Astrocyte of the cerebellum (primary cell): Measurements from ENCODE around the gene ABCA1.
"Not testable (repeated sequence)": the region's sequence is repeated elsewhere in the genome, so short reads cannot be mapped to it uniquely, and the experiment has no call there.

ENCODE experiments used
- DNase-seq: peaks from one replicate; pipeline ENCODE4 v3.0.0-alpha.2; 2011; ENCODE audit warnings: low read depth
- H3K4me3 ChIP-seq: 2 replicates; pipeline ENCODE4 v1.5.1; 2011; ENCODE audit warnings: mild to moderate bottlenecking, low read depth, low read length, moderate library complexity
- in situ Hi-C: cut with HindIII; loops from 2 replicates; pipeline ENCODE4 v1.10.0; 2017; ENCODE audit warnings: low sequenced_read_pairs
- TF ChIP-seq, protein P1 (sequence below): IDR thresholded peaks from 2 replicates; pipeline ENCODE4 v1.5.1; 2012; ENCODE audit warnings: low read length, low read depth, moderate library complexity, mild to moderate bottlenecking; ENCODE audit errors: missing control alignments

Gene ABCA1

DNA sequence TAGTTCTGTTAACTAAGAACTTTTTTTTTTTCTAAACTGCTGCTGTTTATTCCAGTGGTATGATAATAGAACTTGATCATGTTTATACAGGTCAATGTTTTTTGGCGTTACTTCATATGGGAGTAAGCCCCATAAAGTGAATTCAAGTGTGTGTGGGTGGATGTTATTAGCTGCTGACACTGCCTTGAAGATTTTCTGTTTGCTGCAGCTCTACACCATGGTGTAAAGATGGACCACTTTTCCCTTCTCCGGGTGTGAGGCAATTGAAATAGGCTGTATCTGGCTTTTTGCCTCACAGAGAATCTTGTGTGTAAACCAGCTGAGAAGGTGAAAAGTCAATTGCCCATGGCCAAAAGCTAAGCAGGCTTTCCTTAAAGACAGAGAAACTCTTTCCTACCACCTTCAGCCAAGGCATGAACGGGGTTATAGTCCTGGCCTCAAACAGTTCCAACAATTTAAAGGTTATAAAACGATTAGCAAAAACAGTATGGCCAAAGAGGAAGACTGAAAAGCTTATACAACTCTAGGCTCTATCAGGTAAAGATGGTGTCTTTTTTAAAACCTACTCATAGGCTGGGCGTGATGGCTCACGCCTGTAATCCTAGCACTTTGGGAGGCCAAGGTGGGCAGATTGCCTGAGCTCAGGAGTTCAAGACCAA is 33.9 kb upstream of the ABCA1 start:
- TF ChIP-seq, protein P1, sequence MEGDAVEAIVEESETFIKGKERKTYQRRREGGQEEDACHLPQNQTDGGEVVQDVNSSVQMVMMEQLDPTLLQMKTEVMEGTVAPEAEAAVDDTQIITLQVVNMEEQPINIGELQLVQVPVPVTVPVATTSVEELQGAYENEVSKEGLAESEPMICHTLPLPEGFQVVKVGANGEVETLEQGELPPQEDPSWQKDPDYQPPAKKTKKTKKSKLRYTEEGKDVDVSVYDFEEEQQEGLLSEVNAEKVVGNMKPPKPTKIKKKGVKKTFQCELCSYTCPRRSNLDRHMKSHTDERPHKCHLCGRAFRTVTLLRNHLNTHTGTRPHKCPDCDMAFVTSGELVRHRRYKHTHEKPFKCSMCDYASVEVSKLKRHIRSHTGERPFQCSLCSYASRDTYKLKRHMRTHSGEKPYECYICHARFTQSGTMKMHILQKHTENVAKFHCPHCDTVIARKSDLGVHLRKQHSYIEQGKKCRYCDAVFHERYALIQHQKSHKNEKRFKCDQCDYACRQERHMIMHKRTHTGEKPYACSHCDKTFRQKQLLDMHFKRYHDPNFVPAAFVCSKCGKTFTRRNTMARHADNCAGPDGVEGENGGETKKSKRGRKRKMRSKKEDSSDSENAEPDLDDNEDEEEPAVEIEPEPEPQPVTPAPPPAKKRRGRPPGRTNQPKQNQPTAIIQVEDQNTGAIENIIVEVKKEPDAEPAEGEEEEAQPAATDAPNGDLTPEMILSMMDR, result no peak
- H3K4me3 ChIP-seq, result no peak overlapping the region
- in situ Hi-C loops, result no loop called here
- no peak for DNase-seq

DNA sequence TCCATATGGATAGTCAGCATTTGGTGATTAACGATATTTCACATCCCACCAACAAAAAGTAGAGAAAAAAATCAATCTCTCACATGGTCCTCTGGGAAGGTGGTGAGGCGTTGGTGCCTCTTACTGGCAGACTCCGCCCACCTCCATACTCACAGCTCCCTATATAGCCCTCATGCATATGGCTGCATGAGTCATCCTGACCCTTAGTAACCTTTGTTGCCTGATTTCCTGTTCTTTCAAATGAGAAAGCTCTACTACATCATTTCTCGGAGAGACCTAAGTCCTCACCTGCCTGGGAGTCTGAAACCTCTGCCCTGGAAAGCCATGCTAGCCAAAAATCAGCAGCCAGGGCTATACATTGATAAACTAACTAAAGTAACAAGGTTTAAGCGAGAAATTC is 33.3 kb upstream of the ABCA1 start:
- H3K4me3 ChIP-seq, result no peak overlapping the region
- in situ Hi-C loops, result no loop called here
- TF ChIP-seq, protein P1, result no peak
- DNase-seq, result no peak

DNA sequence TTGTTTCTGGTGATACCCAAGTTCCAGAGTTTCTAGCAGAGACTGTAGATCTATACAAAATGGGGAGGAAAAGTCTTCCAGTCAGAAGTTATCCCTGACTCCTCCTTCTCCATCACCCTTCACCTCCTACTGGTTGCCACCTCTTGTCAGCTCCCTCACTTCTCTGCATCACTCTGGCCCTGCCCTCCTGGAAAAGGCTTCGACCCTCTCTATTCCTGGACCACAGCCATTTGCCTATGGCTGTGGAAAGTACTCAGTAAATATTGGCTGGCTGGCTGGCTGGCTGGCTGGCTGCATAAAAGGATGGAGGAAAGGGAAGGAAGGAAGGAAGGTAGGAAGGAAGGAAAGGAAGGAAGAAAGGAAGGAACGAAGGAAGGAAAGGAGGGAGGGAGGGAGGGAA is 32.7 kb upstream of the ABCA1 start:
- TF ChIP-seq, protein P1, result no peak
- DNase-seq, result no peak
- in situ Hi-C loops, result no loop called here
- no peak overlapping the region for H3K4me3 ChIP-seq

DNA sequence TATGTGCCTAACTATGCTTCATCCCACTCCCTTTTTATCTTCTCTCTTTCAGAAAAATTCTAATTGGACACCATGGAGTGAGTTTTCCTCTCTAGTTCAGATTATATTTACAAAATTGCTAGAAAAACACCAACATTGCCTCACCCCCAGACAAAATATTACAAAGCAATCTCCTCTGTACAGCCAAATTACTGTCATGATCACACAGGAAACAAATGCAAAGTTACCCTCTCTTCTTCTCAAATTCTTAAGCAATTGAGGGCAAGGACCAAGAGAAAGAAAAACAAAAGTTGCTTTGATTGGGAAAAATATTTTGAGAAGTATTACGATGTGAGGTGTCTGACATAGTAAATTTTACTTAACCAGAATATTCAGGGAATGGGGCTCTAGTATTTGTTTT is 30.8 kb upstream of the ABCA1 start:
- TF ChIP-seq, protein P1, result no peak
- in situ Hi-C loops, result no loop called here
- H3K4me3 ChIP-seq, result no peak overlapping the region
- no peak for DNase-seq

DNA sequence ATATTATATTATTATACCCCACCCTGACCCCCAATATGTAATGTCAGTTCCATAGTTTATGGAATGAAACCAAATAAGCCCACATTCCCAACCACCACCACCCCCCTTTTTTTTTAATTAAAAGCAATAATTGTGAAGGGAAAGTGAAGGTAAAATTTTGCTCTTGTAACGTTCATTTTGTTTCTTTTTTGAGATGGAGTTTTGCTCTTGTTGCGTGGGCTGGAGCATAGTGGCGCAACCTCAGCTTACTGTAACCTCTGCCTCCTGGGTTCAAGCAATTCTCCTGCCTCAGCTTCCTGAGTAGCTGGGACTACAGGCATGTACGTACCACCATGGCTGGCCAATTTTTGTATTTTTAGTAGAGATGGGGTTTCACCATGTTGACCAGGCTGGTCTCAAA is 30.1 kb upstream of the ABCA1 start:
- in situ Hi-C loops, DNase-seq, H3K4me3 ChIP-seq: not testable (repeated sequence)

DNA sequence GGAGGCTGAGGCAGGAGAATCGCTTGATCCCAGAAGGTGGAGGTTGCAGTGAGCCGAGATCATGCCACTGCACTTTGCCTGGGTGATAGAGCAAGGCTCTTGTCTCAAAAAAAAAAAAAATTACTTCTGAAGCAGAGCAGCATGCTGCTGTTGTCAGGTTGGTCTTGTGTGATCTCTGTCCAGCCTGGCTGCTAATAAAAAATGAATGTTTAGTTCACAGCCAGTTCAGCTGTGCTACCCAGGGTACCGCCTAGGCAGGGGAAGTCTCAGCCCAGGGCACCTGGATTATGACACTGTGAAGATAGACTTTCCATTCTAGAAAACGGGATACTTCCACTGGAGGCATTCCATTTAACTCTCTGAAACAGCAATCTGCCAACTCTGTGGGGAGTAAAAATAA is 23.5 kb upstream of the ABCA1 start:
- TF ChIP-seq, protein P1, result no peak
- in situ Hi-C loops, result no loop called here
- DNase-seq, result no peak
- H3K4me3 ChIP-seq, result no peak overlapping the region

DNA sequence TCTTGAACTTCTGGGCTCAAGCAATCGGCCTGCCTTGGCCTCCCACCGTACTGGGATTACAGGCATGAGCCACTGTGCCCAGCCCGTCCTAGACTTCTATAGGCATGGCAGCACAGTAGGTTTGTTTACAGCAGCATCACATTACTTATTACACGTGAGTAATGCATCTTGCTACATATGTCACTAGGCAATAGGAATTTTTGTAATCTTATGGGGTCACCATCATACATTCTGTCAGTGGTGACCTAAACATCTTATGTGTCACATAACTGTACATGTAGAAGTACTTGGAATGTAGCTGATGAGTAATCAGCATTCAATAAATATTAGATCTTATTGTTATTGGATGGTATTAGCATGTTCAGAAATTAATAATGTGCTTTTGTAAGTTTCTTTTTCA is 22.9 kb upstream of the ABCA1 start:
- in situ Hi-C loops, result no loop called here
- H3K4me3 ChIP-seq, result no peak overlapping the region
- TF ChIP-seq, protein P1, result no peak
- no peak for DNase-seq
